Activated CD8-positive, alpha-beta memory T cell treated with anti-CD3 and anti-CD28 coated beads, Interleukin-2, amount 50 U/mL, for 1 hour (primary cell): ENCODE data around the gene RAB25.
"Not testable (repeated sequence)": the region's sequence is repeated elsewhere in the genome, so short reads cannot be mapped to it uniquely, and the experiment has no call there.

Experiments
- DNase-seq: peaks from one replicate; pipeline ENCODE4 v3.0.0-alpha.2; 2020; ENCODE audit errors: extremely low read depth

The RAB25 gene

GRCh38 chr1:156060937-156061636 lies at the start of gene RAB25:
Gene RAB25, plus strand, starts transcription at chr1:156061160. Its CDS starts 241 bp downstream, at chr1:156061401.
- no peak for DNase-seq

- no peak for DNase-seq
These were observed 48.7 kb upstream of the RAB25 start for GRCh38 chr1:156012051-156012817.

- DNase-seq: no peak
These were observed 46.1 kb upstream of the RAB25 start for GRCh38 chr1:156014829-156015228.

- DNase-seq: no peak
These were observed 41.0 kb upstream of the RAB25 start for GRCh38 chr1:156019946-156020292.

GRCh38 chr1:156020293-156021092 lies 40.5 kb upstream of the RAB25 start, which contains the start of gene SSR2:
Gene SSR2, minus strand, starts transcription at chr1:156020951. Its CDS starts 784 bp downstream, at chr1:156020167.
- DNase-seq: peak; percentile 63

- no peak for DNase-seq
These were observed 39.9 kb upstream of the RAB25 start for GRCh38 chr1:156021093-156021428.

GRCh38 chr1:156021954-156022353 lies 39.0 kb upstream of the RAB25 start:
- DNase-seq: no peak

GRCh38 chr1:156024801-156025200 lies 36.2 kb upstream of the RAB25 start:
- DNase-seq: no peak

GRCh38 chr1:156025876-156026275 lies 35.1 kb upstream of the RAB25 start:
- no peak for DNase-seq

GRCh38 chr1:156026588-156026987 lies 34.4 kb upstream of the RAB25 start:
- no peak for DNase-seq

- no peak for DNase-seq
These were observed 27.9 kb upstream of the RAB25 start for GRCh38 chr1:156033011-156033410.

GRCh38 chr1:156034991-156035390 lies 26.0 kb upstream of the RAB25 start:
- DNase-seq: not testable (repeated sequence)

- no peak for DNase-seq
These were observed 18.1 kb upstream of the RAB25 start for GRCh38 chr1:156042828-156043227.

GRCh38 chr1:156045076-156045475 lies 15.9 kb upstream of the RAB25 start:
- DNase-seq: no peak

GRCh38 chr1:156048663-156049258 lies 12.2 kb upstream of the RAB25 start:
- no peak for DNase-seq

GRCh38 chr1:156050376-156050775 lies 10.6 kb upstream of the RAB25 start:
- no peak for DNase-seq

- DNase-seq: no peak
These were observed 9.8 kb upstream of the RAB25 start for GRCh38 chr1:156051011-156051725.

- peak; percentile 31 for DNase-seq
These were observed 7.8 kb upstream of the RAB25 start for GRCh38 chr1:156052862-156053767.

GRCh38 chr1:156053768-156054499 lies 7.0 kb upstream of the RAB25 start, which contains the start of gene UBQLN4:
Gene UBQLN4, minus strand, starts transcription at chr1:156053798. Its CDS starts 97 bp downstream, at chr1:156053701.
- DNase-seq: peak; percentile 57
